ENCODE measurements around the gene THADA.

Gene THADA

GRCh38 chr2:43526994-43527393 is 68.8 kb downstream of the THADA start:
- DNase-seq (ENCODE audit: low read depth in 1 of 2, low spot score in 1 of 2) = no peak
- H3K27me3 ChIP-seq (ENCODE audit: insufficient read depth, poor library complexity, severe bottlenecking) = no peaks in the 10 kb centered on the region
- no peak overlapping the region for H3K27ac ChIP-seq (replicated peaks)
- H3K4me3 ChIP-seq (replicated peaks; ENCODE audit: insufficient read depth, low read length) = no peak overlapping the region
- no peak for TF ChIP-seq SPI1 (IDR thresholded peaks at IDR 0.05; ENCODE audit: borderline replicate concordance, low read depth)
- no peak for TF ChIP-seq CTCF (IDR thresholded peaks at IDR 0.05; ENCODE audit: insufficient read depth, low read length)
- no peak for TF ChIP-seq POLR2AphosphoS5 (IDR thresholded peaks at IDR 0.05; ENCODE audit: low read depth)
- TF ChIP-seq GABPA (IDR thresholded peaks at IDR 0.05; ENCODE audit: low read depth) = no peak
- no peak for TF ChIP-seq REST (IDR thresholded peaks at IDR 0.05; ENCODE audit: insufficient replicate concordance, low read depth)

GRCh38 chr2:43525506-43525905 is 70.3 kb downstream of the THADA start:
- Histone ChIP-seq H3K27ac (replicated peaks) (no peak overlapping the region), H3K27me3 (ENCODE audit: insufficient read depth, poor library complexity, severe bottlenecking) (no peaks in the 10 kb centered on the region), H3K4me3 (replicated peaks; ENCODE audit: insufficient read depth, low read length) (no peak overlapping the region)
- DNase-seq (ENCODE audit: low read depth in 1 of 2, low spot score in 1 of 2) = no peak
- TF ChIP-seq CTCF (IDR thresholded peaks at IDR 0.05; ENCODE audit: insufficient read depth, low read length) (no peak), SPI1 (IDR thresholded peaks at IDR 0.05; ENCODE audit: borderline replicate concordance, low read depth) (no peak), POLR2AphosphoS5 (IDR thresholded peaks at IDR 0.05; ENCODE audit: low read depth) (no peak), REST (IDR thresholded peaks at IDR 0.05; ENCODE audit: insufficient replicate concordance, low read depth) (no peak), GABPA (IDR thresholded peaks at IDR 0.05; ENCODE audit: low read depth) (no peak)

- TF ChIP-seq GABPA (IDR thresholded peaks at IDR 0.05; ENCODE audit: low read depth) (no peak), REST (IDR thresholded peaks at IDR 0.05; ENCODE audit: insufficient replicate concordance, low read depth) (no peak), SPI1 (IDR thresholded peaks at IDR 0.05; ENCODE audit: borderline replicate concordance, low read depth) (no peak), POLR2AphosphoS5 (IDR thresholded peaks at IDR 0.05; ENCODE audit: low read depth) (no peak), CTCF (IDR thresholded peaks at IDR 0.05; ENCODE audit: insufficient read depth, low read length) (no peak)
- Histone ChIP-seq H3K27ac (replicated peaks) (no peak overlapping the region), H3K27me3 (ENCODE audit: insufficient read depth, poor library complexity, severe bottlenecking) (no peaks in the 10 kb centered on the region), H3K4me3 (replicated peaks; ENCODE audit: insufficient read depth, low read length) (no peak overlapping the region)
- no peak for DNase-seq (ENCODE audit: low read depth in 1 of 2, low spot score in 1 of 2)
Observed at GRCh38 chr2:43524177-43524965, 71.5 kb downstream of the THADA start.

Measured in HL-60 (cell line).